Measurements from ENCODE around the gene MCM7.
A peak's percentile ranks its signal among the peaks of the same experiment; 100 is the strongest.

The MCM7 gene

DNA sequence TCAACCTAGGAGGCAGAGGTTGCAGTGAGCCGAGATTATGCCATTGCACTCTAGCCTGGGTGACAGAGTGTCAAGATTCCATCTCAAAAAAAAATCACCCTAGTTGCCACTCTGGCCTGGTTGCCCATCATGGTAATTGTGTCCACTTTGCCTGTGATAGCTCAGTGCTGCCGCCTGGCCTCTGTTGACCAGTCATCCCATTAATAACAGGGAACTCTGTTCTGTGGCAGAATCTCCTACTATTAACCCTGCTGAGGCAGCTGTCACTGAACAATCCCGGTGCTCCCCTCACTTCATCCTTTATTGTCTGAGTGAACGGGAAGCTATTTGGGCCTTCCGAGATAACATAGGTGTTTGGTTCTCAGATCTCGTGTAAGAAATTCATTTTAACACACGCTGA is 34.2 kb downstream of the MCM7 start:
- no peak for DNase-seq

- DNase-seq, result no peak
Observed at GRCh38 chr7:100065452-100066186, 35.6 kb downstream of the MCM7 start.

GRCh38 chr7:100064162-100064561 is 37.0 kb downstream of the MCM7 start:
- no peak for DNase-seq

DNA sequence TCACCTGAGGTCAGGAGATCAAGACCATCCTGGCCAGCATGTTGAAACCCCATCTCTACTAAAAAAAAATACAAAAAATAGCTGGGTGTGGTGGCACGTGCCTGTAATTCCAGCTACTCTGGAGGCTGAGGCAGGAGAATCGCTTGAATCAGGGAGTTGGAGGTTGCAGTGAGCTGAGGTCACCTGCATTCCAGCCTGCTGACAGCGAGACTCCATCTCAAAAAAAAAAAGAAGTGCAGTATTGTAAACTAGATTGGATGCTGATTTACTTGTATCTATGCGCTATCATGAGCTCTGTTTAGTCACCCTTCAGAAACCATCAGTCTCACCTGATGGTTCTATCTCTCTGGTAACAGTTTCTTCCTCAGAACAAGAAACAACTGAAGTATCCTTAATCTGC is 37.8 kb downstream of the MCM7 start:
- no peak for DNase-seq

DNA sequence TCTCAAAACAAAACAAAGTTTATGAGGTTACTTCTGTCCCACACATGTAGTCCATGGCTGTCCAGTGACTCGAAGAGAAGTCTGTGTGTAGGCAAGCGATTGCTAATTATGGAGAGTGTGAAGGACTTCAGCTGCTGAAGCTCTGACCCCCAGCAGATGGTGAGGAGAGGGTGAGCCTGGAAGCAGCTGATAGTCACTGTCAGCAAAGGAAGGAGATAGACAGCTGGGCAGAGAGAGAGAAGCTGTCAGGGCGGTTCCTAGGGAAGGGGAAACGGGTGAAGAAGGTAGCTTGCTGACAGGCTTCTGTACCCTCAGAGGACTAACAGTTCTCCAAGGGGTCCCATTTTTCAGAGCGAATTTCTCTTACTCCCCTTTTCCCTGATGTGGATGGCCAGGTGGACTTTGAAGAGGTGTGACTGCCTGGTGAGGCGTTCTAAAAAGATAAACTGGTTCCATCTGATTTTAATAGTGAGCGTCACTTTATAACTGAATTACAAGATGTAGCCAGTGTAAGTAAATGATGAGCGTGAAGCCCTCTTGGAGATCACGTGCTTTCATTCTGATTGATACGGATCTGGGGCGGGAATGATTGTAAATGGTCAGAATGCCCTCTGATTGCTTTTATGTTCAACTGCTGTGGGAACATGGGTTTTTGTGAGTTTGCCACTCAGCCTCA is 39.5 kb downstream of the MCM7 start:
- no peak for DNase-seq

DNA sequence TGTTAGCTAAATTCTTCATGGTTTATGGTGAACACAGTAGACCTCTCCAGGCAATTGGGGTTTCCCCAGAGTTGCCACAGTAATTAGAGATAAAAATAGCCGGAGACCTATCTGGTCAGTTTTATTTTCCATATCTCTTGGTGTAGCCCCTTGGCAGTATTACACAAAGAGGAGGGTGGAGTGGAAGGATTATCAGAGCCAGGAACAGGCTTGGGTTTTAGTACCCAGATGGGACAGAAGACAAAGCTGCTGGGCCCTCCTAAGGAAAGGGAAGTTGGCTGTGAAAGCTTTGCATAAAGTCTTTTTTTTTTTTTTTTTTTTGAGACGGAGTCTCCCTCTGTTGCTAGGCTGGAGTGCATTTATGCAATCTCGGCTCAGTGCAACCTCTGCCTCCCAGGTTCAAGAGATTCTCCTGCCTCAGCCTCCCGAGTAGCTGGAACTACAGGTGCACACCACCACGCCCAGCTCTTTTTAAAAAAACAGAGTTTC is 41.9 kb downstream of the MCM7 start:
- DNase-seq, result no peak

DNA sequence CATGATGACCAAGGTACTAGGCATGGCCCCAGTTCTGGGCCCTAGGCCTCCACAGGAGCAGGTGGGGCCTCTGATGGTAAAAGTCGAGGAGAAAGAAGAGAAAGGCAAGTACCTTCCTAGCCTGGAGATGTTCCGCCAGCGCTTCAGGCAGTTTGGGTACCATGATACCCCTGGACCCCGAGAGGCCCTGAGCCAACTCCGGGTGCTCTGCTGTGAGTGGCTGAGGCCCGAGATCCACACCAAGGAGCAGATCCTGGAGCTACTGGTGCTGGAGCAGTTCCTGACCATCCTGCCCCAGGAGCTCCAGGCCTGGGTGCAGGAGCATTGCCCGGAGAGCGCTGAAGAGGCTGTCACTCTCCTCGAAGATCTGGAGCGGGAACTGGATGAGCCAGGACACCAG is 44.2 kb downstream of the MCM7 start:
- no peak for DNase-seq

GRCh38 chr7:100053215-100053614 is 48.0 kb downstream of the MCM7 start:
- peak; percentile 52 to 66 (median 62) for DNase-seq

- DNase-seq, result no peak
Observed at GRCh38 chr7:100051611-100052010, 49.6 kb downstream of the MCM7 start.

- peak; percentile 87 to 94 (median 90) for DNase-seq
Observed at GRCh38 chr7:100049441-100050291, 51.5 kb downstream of the MCM7 start, which contains the start of gene ZSCAN21. Gene ZSCAN21, plus strand, starts transcription at chr7:100049774. Its CDS starts 7,233 bp downstream, at chr7:100057007.

- DNase-seq, result no peak
Observed at GRCh38 chr7:100048680-100049079, 52.5 kb downstream of the MCM7 start.

- DNase-seq, result peak; percentile 50 to 73 (median 69)
Observed at GRCh38 chr7:100044718-100045117, 56.5 kb downstream of the MCM7 start.

All from suppressor macrophage (primary cell).